GM12864 (cell line): ENCODE measurements around the gene ZNF280C.

Experiments
- DNase-seq: peaks from one replicate; pipeline ENCODE4 v3.0.0-alpha.2; 2011; ENCODE audit warnings: low read depth
- H3K4me3 ChIP-seq: 2 replicates; pipeline ENCODE4 v1.5.1; 2011; ENCODE audit warnings: mild to moderate bottlenecking, low read depth, low read length, control low read depth
- TF ChIP-seq, protein P1 (sequence below): IDR thresholded peaks from 2 replicates; pipeline ENCODE4 v1.5.1; 2011; ENCODE audit warnings: low read depth, mild to moderate bottlenecking, moderate library complexity, low read length, control low read depth, inconsistent platforms; ENCODE audit errors: missing control alignments

The ZNF280C gene

DNA sequence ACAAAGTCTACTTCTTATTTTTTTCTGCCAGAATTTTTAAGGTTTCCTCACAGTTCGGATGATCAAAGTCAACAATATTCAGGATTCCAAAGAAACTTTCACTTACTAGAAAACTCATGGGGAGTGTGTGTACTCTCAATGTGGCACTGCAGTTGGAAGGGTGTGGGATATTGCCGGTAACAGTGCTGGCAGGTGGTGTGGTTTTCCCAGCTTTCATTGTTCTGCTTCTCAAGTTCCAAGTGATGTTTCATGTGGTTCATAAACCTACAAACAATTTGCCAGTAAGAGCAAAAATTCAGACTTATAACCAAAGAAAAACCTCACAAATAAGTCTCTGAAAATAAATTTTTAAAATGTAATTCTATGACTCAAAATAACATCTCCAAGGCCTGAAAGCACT lies 39.8 kb downstream of the ZNF280C start:
- TF ChIP-seq, protein P1, sequence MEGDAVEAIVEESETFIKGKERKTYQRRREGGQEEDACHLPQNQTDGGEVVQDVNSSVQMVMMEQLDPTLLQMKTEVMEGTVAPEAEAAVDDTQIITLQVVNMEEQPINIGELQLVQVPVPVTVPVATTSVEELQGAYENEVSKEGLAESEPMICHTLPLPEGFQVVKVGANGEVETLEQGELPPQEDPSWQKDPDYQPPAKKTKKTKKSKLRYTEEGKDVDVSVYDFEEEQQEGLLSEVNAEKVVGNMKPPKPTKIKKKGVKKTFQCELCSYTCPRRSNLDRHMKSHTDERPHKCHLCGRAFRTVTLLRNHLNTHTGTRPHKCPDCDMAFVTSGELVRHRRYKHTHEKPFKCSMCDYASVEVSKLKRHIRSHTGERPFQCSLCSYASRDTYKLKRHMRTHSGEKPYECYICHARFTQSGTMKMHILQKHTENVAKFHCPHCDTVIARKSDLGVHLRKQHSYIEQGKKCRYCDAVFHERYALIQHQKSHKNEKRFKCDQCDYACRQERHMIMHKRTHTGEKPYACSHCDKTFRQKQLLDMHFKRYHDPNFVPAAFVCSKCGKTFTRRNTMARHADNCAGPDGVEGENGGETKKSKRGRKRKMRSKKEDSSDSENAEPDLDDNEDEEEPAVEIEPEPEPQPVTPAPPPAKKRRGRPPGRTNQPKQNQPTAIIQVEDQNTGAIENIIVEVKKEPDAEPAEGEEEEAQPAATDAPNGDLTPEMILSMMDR, result no peak
- no peak overlapping the region for H3K4me3 ChIP-seq
- DNase-seq, result no peak

DNA sequence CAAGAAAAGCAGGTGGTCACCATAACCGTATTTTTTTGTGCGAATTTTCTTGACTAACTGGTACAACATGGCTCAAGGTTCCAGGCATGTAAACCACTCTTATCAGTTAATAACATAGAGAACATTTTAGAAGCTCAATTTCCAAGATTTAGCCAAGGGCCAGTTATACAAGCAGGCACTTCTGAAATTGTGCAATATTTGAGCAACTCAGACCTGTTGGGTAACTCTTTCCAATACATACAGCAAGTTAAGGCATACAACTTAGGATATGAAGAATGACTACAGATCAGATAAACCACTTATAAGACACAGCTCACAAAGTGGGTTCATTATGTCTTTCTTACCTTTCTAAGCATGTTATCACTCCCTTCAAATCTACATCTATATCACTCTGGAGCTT lies 43.9 kb downstream of the ZNF280C start:
- no peak for DNase-seq
- H3K4me3 ChIP-seq, result no peak overlapping the region
- TF ChIP-seq, protein P1, result no peak

DNA sequence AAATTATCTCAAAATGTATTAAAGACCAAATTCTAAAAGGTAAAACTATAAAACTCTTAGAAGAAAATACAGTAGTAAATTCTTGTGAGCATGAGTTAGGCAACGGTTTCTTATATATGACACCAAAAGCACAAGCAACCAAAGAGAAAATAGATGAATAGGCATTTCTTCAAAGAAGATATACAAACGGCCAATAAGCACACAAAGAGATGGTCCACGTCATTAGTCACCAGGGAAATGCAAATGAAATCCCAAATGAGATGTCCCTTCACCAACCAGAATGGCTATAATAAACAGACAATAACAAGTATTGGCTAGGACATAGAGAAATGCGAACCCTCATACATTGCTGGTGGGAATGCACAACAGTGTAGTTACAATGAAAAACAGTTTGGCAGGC lies 52.4 kb downstream of the ZNF280C start:
- H3K4me3 ChIP-seq, result no peak overlapping the region
- no peak for DNase-seq
- TF ChIP-seq, protein P1, result no peak

DNA sequence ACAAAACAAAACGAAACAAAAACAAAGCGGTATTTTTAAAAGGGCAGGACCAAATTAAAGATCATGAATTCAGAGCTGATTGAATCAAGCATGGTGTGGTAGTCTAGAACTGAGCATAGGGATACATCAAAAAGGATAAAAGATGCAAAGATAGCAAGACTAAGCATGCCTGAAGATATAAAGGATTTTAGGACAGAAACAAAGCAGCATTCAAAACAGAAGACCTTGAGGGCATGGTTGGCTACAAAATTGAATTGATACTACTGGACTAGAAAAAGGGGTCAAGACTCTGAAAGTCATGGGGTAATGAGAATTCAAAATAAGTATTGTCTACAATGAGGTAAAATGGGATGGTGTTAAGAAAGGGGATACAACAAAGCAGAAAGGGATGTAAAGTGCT lies 55.3 kb downstream of the ZNF280C start:
- TF ChIP-seq, protein P1, result no peak
- H3K4me3 ChIP-seq, result no peak overlapping the region
- no peak for DNase-seq

DNA sequence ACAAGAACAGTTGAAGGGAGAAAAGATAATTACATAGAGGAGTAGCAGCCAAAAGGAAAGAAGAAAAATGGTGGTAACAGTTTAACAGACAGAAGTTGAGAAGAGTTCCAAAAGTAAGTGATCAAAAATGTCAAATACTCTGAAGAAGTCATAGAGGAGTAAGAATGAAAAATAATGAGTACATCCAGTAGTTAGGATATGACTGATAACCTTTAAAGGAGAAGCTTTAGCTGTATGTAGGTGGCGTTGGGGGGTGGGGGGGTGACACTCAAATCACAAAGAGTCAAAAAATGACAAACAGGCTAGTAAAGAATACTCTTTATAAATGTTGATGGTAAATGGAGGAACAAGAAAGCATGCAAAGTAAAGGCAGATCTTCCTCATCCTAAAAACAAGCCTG lies 56.3 kb downstream of the ZNF280C start:
- H3K4me3 ChIP-seq, result no peak overlapping the region
- DNase-seq, result no peak
- TF ChIP-seq, protein P1, result no peak

DNA sequence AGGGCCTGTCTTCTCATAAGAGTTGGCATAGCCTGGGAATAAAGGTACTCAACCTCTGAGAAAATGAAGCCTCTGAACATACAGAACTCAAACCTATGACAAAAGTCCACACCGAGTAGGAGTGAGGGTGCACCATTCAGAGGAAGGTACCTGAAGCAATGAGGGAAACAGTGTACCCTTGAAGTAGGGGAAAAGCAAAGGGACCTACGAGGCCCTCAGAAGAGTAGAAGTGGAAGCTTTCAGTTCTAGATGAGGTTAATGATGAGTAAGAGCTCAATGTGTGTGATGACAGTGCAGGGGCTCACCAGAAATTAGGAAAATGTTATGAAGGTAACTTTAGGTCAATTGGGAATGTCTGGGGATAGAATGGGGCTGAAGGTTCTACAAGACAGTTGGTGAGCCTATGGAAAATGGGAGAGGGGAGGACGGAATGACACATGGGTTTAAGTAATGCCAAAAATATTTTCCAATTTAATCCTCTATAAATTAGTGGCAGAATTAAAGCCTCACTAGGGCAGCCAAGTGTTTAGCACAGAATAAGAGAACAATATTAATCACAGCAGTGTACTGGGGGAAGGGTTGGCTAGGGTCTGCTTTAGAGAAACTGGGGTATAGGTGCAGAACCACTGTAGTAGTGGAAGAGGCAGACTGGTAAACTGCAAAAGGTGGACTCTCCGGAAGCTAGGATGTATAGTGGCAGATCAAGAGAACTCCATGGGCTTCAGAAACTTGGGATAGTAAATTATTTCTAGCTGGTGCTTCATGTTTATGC lies 57.1 kb downstream of the ZNF280C start:
- no peak for DNase-seq
- TF ChIP-seq, protein P1, result no peak
- no peak overlapping the region for H3K4me3 ChIP-seq

DNA sequence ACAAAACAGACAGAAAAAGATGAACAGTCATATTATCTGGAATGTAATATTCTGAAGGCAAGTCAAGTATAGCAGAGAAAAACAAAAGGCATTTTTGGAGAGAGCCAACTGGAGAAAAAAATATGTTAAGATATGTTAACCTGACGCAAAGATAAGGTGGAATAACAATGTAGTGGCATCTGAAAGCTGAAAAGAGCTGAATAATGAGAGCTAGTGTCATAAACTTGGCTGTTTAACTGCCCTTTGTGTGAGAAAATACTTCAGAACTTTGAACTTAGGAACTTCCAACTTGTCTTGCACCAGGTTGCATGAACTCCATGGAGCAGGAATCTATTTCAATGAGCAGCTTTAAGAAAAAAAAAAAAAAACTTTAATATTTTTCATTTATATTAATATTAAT lies 64.1 kb downstream of the ZNF280C start:
- H3K4me3 ChIP-seq, result no peak overlapping the region
- TF ChIP-seq, protein P1, result no peak
- no peak for DNase-seq
